HL-60 (cell line): ENCODE data around the gene ODF4.

Experiments
- DNase-seq, 2 experiments: peaks; one replicate each; pipeline ENCODE4 v3.0.0-alpha.2; 2010 to 2020; ENCODE audit warnings: low read depth in 1 of 2, low spot score in 1 of 2
- H3K27ac ChIP-seq: fragments of 250-450 bp; sonication (Bioruptor Pico); replicated peaks from 2 replicates; pipeline ENCODE4 v1.5.1; 2020; ENCODE audit warnings: mild to moderate bottlenecking, moderate library complexity
- H3K27me3 ChIP-seq: fragments of 250-450 bp; sonication (Bioruptor Pico); 2 replicates; pipeline ENCODE4 v1.5.1; 2021; ENCODE audit warnings: mild to moderate bottlenecking, moderate library complexity; ENCODE audit not compliant: insufficient read depth, poor library complexity, severe bottlenecking
- H3K4me3 ChIP-seq: replicated peaks from 2 replicates; pipeline ENCODE4 v1.5.1; 2011; ENCODE audit warnings: mild to moderate bottlenecking, control low read depth, low read length; ENCODE audit not compliant: insufficient read depth
- GABPA ChIP-seq: IDR thresholded peaks from 2 replicates; pipeline ENCODE4 v1.6.1; 2012; ENCODE audit warnings: low read depth
- POLR2AphosphoS5 ChIP-seq: IDR thresholded peaks from 2 replicates; pipeline ENCODE4 v1.6.1; 2012; ENCODE audit warnings: low read depth
- SPI1 ChIP-seq: IDR thresholded peaks from 2 replicates; pipeline ENCODE4 v1.6.1; 2012; ENCODE audit warnings: low read depth, mild to moderate bottlenecking, borderline replicate concordance
- TF ChIP-seq, protein P1 (sequence below): IDR thresholded peaks from one replicate; pipeline ENCODE4 v1.5.1; 2011; ENCODE audit warnings: low read length, control low read depth, inconsistent platforms; ENCODE audit not compliant: insufficient read depth
- TF ChIP-seq, protein P2 (sequence below): IDR thresholded peaks from 2 replicates; pipeline ENCODE4 v1.6.1; 2012; ENCODE audit warnings: low read depth; ENCODE audit not compliant: insufficient replicate concordance

The ODF4 gene

DNA sequence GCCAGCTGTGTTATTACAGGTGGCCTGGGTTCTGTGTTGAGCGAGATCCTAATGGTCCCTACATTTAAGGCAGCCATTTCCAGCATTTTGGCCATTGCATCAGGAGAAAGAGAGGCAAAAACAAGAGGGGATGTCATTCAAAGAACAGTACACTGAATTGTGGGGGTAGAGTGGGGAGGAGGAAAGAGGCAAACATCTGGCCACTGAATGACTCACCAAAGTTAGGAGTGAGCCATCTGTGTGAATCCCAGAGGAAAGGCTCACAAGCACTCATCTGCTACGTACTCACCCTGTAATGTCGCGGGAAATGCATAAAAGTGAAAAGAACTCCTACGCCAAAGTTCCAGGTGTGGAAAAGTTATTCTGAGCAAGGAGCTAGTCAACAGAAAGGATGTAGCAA is 20.1 kb downstream of the ODF4 start:
- Histone ChIP-seq H3K27me3 (no peaks in the 10 kb centered on the region), H3K4me3 (no peak overlapping the region), H3K27ac (no peak overlapping the region)
- no peak for TF ChIP-seq GABPA
- no peak for TF ChIP-seq POLR2AphosphoS5
- TF ChIP-seq, protein P1, sequence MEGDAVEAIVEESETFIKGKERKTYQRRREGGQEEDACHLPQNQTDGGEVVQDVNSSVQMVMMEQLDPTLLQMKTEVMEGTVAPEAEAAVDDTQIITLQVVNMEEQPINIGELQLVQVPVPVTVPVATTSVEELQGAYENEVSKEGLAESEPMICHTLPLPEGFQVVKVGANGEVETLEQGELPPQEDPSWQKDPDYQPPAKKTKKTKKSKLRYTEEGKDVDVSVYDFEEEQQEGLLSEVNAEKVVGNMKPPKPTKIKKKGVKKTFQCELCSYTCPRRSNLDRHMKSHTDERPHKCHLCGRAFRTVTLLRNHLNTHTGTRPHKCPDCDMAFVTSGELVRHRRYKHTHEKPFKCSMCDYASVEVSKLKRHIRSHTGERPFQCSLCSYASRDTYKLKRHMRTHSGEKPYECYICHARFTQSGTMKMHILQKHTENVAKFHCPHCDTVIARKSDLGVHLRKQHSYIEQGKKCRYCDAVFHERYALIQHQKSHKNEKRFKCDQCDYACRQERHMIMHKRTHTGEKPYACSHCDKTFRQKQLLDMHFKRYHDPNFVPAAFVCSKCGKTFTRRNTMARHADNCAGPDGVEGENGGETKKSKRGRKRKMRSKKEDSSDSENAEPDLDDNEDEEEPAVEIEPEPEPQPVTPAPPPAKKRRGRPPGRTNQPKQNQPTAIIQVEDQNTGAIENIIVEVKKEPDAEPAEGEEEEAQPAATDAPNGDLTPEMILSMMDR, result no peak
- TF ChIP-seq SPI1, result no peak
- TF ChIP-seq, protein P2, sequence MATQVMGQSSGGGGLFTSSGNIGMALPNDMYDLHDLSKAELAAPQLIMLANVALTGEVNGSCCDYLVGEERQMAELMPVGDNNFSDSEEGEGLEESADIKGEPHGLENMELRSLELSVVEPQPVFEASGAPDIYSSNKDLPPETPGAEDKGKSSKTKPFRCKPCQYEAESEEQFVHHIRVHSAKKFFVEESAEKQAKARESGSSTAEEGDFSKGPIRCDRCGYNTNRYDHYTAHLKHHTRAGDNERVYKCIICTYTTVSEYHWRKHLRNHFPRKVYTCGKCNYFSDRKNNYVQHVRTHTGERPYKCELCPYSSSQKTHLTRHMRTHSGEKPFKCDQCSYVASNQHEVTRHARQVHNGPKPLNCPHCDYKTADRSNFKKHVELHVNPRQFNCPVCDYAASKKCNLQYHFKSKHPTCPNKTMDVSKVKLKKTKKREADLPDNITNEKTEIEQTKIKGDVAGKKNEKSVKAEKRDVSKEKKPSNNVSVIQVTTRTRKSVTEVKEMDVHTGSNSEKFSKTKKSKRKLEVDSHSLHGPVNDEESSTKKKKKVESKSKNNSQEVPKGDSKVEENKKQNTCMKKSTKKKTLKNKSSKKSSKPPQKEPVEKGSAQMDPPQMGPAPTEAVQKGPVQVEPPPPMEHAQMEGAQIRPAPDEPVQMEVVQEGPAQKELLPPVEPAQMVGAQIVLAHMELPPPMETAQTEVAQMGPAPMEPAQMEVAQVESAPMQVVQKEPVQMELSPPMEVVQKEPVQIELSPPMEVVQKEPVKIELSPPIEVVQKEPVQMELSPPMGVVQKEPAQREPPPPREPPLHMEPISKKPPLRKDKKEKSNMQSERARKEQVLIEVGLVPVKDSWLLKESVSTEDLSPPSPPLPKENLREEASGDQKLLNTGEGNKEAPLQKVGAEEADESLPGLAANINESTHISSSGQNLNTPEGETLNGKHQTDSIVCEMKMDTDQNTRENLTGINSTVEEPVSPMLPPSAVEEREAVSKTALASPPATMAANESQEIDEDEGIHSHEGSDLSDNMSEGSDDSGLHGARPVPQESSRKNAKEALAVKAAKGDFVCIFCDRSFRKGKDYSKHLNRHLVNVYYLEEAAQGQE, result no peak
- DNase-seq, result no peak

DNA sequence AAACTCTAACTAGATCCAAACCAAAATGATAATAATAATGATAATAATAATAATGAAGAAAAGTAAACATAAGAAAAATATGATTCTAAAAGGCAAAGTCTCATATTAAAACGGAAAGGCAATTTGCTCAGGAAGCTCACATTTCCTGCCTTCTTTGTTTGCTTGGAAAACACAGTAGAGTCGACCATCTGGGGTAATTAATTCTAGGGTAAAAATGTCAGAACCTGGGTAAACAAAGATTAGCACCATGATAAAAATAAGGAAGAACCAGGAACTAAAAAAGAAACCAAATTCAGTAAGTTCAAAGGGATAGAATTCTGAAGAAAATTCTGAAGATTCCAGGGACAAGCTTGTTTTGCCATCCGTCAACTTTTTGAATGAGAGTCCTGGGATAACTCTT is 20.6 kb downstream of the ODF4 start:
- no peak overlapping the region for H3K27ac ChIP-seq
- no peak for DNase-seq
- no peak for TF ChIP-seq GABPA
- TF ChIP-seq, protein P1, result no peak
- no peak for TF ChIP-seq SPI1
- TF ChIP-seq POLR2AphosphoS5, result no peak
- TF ChIP-seq, protein P2, result no peak
- H3K27me3 ChIP-seq, result no peaks in the 10 kb centered on the region
- H3K4me3 ChIP-seq, result no peak overlapping the region

DNA sequence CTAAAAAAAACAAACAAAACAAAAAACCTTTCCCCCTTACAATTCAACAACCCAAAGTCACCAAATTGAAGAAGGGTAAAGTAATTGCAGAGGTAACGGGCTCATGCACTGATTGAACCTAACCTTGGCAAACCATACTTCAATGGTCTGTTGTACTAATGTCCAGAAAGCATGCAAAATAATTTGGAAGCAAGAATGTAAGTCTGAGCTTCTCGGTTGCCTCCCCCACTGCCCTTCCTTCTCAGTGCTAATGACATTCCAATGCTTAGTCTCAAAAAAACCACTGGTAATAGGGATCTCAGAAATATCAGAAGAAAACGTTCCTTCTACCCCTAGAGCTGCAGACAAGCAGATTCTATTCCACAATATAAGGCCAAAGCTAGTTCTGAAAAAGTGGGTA is 21.1 kb downstream of the ODF4 start:
- no peak overlapping the region for H3K27ac ChIP-seq
- H3K4me3 ChIP-seq, result no peak overlapping the region
- H3K27me3 ChIP-seq, result no peaks in the 10 kb centered on the region
- DNase-seq, result no peak
- TF ChIP-seq SPI1 (no peak), POLR2AphosphoS5 (no peak)
- TF ChIP-seq, protein P2, result no peak
